HepG2 (cell line): Measurements from ENCODE around the gene MGARP. TPM values are rescaled to one million over a fixed set of nuclear protein-coding genes. Genes with fewer than 3 reads are reported as not detected.

Experiments used
- AGO1 ChIP-seq: fragments of 200-400 bp; formaldehyde crosslinking; IDR thresholded peaks from 2 replicates; pipeline ENCODE4 v1.6.1; 2017; ENCODE audit warnings: mild to moderate bottlenecking, low read depth, low read length, moderate library complexity; ENCODE audit not compliant: poor library complexity, severe bottlenecking
- BCL6 ChIP-seq: IDR thresholded peaks from 2 replicates; pipeline ENCODE4 v1.6.1; 2016; ENCODE audit warnings: missing genetic modification reagents, missing compliant biosample characterization
- ELF3 ChIP-seq: IDR thresholded peaks from 2 replicates; pipeline ENCODE4 v1.6.1; 2016; ENCODE audit warnings: missing genetic modification reagents, missing compliant biosample characterization
- GABPB1 ChIP-seq: IDR thresholded peaks from 2 replicates; pipeline ENCODE4 v1.6.1; 2016; ENCODE audit warnings: mild to moderate bottlenecking, missing genetic modification reagents, moderate library complexity, missing compliant biosample characterization
- HOXA3 ChIP-seq: sonication (generic); formaldehyde crosslinking; IDR thresholded peaks from 2 replicates; pipeline ENCODE4 v1.5.0; 2020; ENCODE audit warnings: missing genetic modification reagents
- IKZF4 ChIP-seq: sonication (generic); formaldehyde crosslinking; IDR thresholded peaks from 2 replicates; pipeline ENCODE4 v1.5.1; 2020; ENCODE audit warnings: borderline replicate concordance, mild to moderate bottlenecking, low read depth, missing genetic modification reagents; ENCODE audit errors: not compliant biosample characterization
- KDM2A ChIP-seq: sonication (generic); formaldehyde crosslinking; IDR thresholded peaks from 2 replicates; pipeline ENCODE4 v1.4.0; 2020; ENCODE audit warnings: low read depth, missing genetic modification reagents, borderline replicate concordance
- MTA1 ChIP-seq: sonication (generic); formaldehyde crosslinking; IDR thresholded peaks from 2 replicates; pipeline ENCODE4 v1.4.0; 2020; ENCODE audit warnings: missing genetic modification reagents, mild to moderate bottlenecking, borderline replicate concordance
- NFYC ChIP-seq: IDR thresholded peaks from 2 replicates; pipeline ENCODE4 v1.6.1; 2016; ENCODE audit warnings: missing genetic modification reagents, missing compliant biosample characterization
- PHF20 ChIP-seq: sonication (generic); formaldehyde crosslinking; IDR thresholded peaks from 2 replicates; pipeline ENCODE4 v1.5.0; 2020; ENCODE audit warnings: mild to moderate bottlenecking, missing genetic modification reagents
- RFXANK ChIP-seq: IDR thresholded peaks from 2 replicates; pipeline ENCODE4 v1.6.1; 2016
- TBL1XR1 ChIP-seq: fragments of 150-350 bp; IDR thresholded peaks from 2 replicates; pipeline ENCODE4 v1.6.1; 2014; ENCODE audit warnings: borderline replicate concordance, low read length; ENCODE audit not compliant: partially characterized antibody
- ZNF24 ChIP-seq: fragments of 450-650 bp; IDR thresholded peaks from 2 replicates; pipeline ENCODE4 v1.6.1; 2017; ENCODE audit warnings: antibody characterized with exemption, mild to moderate bottlenecking
- ZNF451 ChIP-seq: sonication (generic); formaldehyde crosslinking; IDR thresholded peaks from 2 replicates; pipeline ENCODE4 v1.5.0; 2020; ENCODE audit warnings: mild to moderate bottlenecking, missing genetic modification reagents
- ZNF546 ChIP-seq: sonication (generic); formaldehyde crosslinking; conservative IDR thresholded peaks from 2 replicates; pipeline ENCODE4 v1.8.1; 2023; ENCODE audit warnings: mild to moderate bottlenecking, missing genetic modification reagents
- ZNF629 ChIP-seq: sonication (generic); formaldehyde crosslinking; conservative IDR thresholded peaks from 2 replicates; pipeline ENCODE4 v1.5.0; 2020; ENCODE audit warnings: missing genetic modification reagents
- ZNF773 ChIP-seq: sonication (generic); formaldehyde crosslinking; IDR thresholded peaks from 2 replicates; pipeline ENCODE4 v1.4.0; 2020; ENCODE audit warnings: missing genetic modification reagents, borderline replicate concordance
- polyA plus RNA-seq, 8 experiments: library from polyadenylated mRNA; depleted of rRNA in 3 of 8; stranded (reverse) in 7 of 8; unstranded in 1 of 8; fragments of >200 nt; fragmentation: Illumina TruSeq in 4 of 8; extraction: Trizol in 4 of 8; gene quantifications; 2 replicates each; pipeline versions ENCODE4 v1.2.1 to v1.2.3, GENCODE V29; 2011 to 2016; ENCODE audit warnings: low read depth in 4 of 8, missing spikeins in 1 of 8, mixed read lengths in 1 of 8; ENCODE audit not compliant: insufficient read depth in 1 of 8
- total RNA-seq, 5 experiments: library from RNA; depleted of rRNA; stranded (reverse); fragments of >200 nt; fragmentation: Illumina TruSeq; extraction: Trizol; gene quantifications; 2 replicates each; pipeline ENCODE4 v1.2.3, GENCODE V29; 2016; ENCODE audit warnings: low read depth in 1 of 5
- TF ChIP-seq, protein P1 (sequence below): sonication (generic); formaldehyde crosslinking; IDR thresholded peaks from 2 replicates; pipeline ENCODE4 v1.9.0; 2022; ENCODE audit warnings: low read depth, missing genetic modification reagents
- TF ChIP-seq, protein P2 (sequence below): sonication (generic); formaldehyde crosslinking; conservative IDR thresholded peaks from 2 replicates; pipeline ENCODE4 v1.4.0; 2020; ENCODE audit warnings: missing genetic modification reagents
- TF ChIP-seq, protein P3 (sequence below): IDR thresholded peaks from 2 replicates; pipeline ENCODE4 v1.6.1; 2016; ENCODE audit warnings: low read depth, control low read depth
- TF ChIP-seq, protein P4 (sequence below): sonication (generic); formaldehyde crosslinking; IDR thresholded peaks from 2 replicates; pipeline ENCODE4 v1.9.0; 2022; ENCODE audit warnings: missing genetic modification reagents, mild to moderate bottlenecking, borderline replicate concordance
- TF ChIP-seq, protein P5 (sequence below): sonication (generic); formaldehyde crosslinking; IDR thresholded peaks from 2 replicates; pipeline ENCODE4 v1.8.0; 2022; ENCODE audit warnings: missing genetic modification reagents, mild to moderate bottlenecking, inconsistent platforms, borderline replicate concordance

MGARP gene
- total and polyA plus RNA-seq, 2 of the 13 experiments (the other 11 are each of a cell fraction or from before 2014, with no cell fraction given) = 0.11 to 0.13 TPM

DNA sequence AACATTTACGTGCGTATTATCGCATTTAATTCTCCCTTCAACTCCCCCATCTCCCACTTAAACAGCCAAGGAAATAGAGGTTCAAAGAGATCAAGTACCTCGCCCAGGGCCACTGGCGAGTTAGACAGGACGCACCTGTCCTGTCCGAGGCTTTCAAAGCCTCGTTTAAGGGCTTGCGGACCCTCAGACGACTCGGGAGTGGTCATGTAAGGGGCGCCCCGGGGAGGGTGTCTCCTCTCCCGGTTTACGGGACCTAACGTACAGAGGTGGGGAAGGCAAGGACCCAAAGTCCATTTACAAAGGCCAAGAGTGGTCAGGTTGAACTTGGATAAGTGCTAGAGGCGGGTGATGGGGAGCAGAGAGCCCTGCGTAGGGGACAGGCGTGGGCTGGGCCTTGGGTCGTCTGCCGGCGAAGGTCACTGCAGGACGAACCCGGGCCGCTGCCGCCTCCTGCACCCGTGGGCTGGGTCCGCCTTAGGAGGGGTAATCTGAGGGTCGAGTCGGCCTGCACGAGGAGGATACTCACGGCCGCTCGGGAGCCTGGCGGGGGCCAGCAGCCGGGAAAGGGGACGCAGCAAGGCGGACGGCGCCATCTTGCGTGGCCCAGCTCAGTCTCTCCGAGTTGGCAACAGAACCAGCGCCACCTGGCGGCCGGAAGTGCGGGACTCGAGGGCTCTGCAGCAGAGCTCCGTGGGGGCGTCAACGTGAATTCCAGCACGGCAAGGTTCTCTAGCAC lies 15.3 kb upstream of the MGARP start (continued):
- TF ChIP-seq, protein P1, sequence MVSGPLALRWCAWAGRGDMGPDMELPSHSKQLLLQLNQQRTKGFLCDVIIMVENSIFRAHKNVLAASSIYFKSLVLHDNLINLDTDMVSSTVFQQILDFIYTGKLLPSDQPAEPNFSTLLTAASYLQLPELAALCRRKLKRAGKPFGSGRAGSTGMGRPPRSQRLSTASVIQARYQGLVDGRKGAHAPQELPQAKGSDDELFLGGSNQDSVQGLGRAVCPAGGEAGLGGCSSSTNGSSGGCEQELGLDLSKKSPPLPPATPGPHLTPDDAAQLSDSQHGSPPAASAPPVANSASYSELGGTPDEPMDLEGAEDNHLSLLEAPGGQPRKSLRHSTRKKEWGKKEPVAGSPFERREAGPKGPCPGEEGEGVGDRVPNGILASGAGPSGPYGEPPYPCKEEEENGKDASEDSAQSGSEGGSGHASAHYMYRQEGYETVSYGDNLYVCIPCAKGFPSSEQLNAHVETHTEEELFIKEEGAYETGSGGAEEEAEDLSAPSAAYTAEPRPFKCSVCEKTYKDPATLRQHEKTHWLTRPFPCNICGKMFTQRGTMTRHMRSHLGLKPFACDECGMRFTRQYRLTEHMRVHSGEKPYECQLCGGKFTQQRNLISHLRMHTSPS (CRISPR knock-in tag) = peak; percentile 19; the same call in 1 of the 2 replicates
- TF ChIP-seq ZNF629 = 0 out of 2 replicates have a peak, but pooled peaks have one; percentile 29
- TF ChIP-seq TBL1XR1 = no peak
- TF ChIP-seq KDM2A (CRISPR knock-in tag) = peak; percentile 92
- TF ChIP-seq HOXA3 = peak; percentile 92
- TF ChIP-seq GABPB1 (CRISPR knock-in tag) = peak; percentile 95
- no peak; the same call in 1 of the 2 replicates for TF ChIP-seq RFXANK (CRISPR knock-in tag)
- 0 out of 2 replicates have a peak, but pooled peaks have one; percentile 17 for TF ChIP-seq NFYC (CRISPR knock-in tag)
- peak; percentile 87 for TF ChIP-seq ZNF451 (CRISPR knock-in tag)
- TF ChIP-seq IKZF4 (CRISPR knock-in tag) = peak; percentile 65
- peak; percentile 86; the same call in 1 of the 2 replicates for TF ChIP-seq ZNF546
- no peak for TF ChIP-seq ZNF24
- peak; percentile 67 for TF ChIP-seq PHF20 (CRISPR knock-in tag)
- TF ChIP-seq, protein P2, sequence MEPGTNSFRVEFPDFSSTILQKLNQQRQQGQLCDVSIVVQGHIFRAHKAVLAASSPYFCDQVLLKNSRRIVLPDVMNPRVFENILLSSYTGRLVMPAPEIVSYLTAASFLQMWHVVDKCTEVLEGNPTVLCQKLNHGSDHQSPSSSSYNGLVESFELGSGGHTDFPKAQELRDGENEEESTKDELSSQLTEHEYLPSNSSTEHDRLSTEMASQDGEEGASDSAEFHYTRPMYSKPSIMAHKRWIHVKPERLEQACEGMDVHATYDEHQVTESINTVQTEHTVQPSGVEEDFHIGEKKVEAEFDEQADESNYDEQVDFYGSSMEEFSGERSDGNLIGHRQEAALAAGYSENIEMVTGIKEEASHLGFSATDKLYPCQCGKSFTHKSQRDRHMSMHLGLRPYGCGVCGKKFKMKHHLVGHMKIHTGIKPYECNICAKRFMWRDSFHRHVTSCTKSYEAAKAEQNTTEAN (CRISPR knock-in tag) = peak; percentile 71
- peak; percentile 52 for TF ChIP-seq BCL6 (CRISPR knock-in tag)
- TF ChIP-seq MTA1 = peak; percentile 78; the same call in 1 of the 2 replicates
- TF ChIP-seq AGO1 = no peak
- no peak for TF ChIP-seq ZNF773 (CRISPR knock-in tag)
- TF ChIP-seq, protein P3, sequence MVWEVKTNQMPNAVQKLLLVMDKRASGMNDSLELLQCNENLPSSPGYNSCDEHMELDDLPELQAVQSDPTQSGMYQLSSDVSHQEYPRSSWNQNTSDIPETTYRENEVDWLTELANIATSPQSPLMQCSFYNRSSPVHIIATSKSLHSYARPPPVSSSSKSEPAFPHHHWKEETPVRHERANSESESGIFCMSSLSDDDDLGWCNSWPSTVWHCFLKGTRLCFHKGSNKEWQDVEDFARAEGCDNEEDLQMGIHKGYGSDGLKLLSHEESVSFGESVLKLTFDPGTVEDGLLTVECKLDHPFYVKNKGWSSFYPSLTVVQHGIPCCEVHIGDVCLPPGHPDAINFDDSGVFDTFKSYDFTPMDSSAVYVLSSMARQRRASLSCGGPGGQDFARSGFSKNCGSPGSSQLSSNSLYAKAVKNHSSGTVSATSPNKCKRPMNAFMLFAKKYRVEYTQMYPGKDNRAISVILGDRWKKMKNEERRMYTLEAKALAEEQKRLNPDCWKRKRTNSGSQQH = peak; percentile 86
- TF ChIP-seq, protein P4, sequence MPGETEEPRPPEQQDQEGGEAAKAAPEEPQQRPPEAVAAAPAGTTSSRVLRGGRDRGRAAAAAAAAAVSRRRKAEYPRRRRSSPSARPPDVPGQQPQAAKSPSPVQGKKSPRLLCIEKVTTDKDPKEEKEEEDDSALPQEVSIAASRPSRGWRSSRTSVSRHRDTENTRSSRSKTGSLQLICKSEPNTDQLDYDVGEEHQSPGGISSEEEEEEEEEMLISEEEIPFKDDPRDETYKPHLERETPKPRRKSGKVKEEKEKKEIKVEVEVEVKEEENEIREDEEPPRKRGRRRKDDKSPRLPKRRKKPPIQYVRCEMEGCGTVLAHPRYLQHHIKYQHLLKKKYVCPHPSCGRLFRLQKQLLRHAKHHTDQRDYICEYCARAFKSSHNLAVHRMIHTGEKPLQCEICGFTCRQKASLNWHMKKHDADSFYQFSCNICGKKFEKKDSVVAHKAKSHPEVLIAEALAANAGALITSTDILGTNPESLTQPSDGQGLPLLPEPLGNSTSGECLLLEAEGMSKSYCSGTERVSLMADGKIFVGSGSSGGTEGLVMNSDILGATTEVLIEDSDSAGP (CRISPR knock-in tag) = peak; percentile 94
- TF ChIP-seq, protein P5, sequence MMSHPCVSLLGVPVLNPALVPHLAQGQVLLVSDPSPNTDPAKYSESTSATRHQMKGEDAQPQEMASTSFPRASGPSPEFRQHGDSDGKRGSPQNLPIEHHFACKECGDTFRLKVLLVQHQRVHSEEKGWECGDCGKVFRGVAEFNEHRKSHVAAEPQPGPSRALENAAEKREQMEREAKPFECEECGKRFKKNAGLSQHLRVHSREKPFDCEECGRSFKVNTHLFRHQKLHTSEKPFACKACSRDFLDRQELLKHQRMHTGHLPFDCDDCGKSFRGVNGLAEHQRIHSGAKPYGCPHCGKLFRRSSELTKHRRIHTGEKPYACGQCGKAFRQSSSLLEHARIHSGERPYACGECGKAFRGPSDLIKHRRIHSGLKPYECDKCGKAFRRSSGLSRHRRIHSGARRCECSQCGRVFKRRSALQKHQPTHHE = peak; percentile 92; the same call in 1 of the 2 replicates
- peak; percentile 88 for TF ChIP-seq ELF3
